ENCODE data around the gene ITGA8. TPM values are rescaled to one million over a fixed set of nuclear protein-coding genes. Genes with fewer than 3 reads are reported as not detected.

The ITGA8 gene
- total and polyA plus RNA-seq, 8 donors: 1.7 to 55.8 (median 22.0) TPM

- no peak overlapping the region for H3K4me3 ChIP-seq
- TF ChIP-seq CTCF (IDR thresholded peaks at IDR 0.05) (no peak), POLR2AphosphoS5 (IDR thresholded peaks at IDR 0.05) (no peak), POLR2A (IDR thresholded peaks at IDR 0.05) (no peak), EP300 (IDR thresholded peaks at IDR 0.05) (no peak)
- peaks cover 4 to 28% (median 18%) of the 10 kb centered on the region in 4 donors for H3K4me1 ChIP-seq
- H3K27ac ChIP-seq: no peak overlapping the region
- DNase-seq: no peak
- intact Hi-C loops (cut with DNase I; ENCODE audit: low total_unique reads): loop anchor here (10.0 kb wide), 1 partner anchor 289 kb away; no protein-coding TSS in a partner anchor
- no peaks in the 10 kb centered on the region for H3K36me3 ChIP-seq
- 64 to 81% (median 76%) methylated on average over 4 of the region's 4 CpGs for WGBS, 5 donors
- H3K27me3 ChIP-seq: peaks cover 4 to 33% (median 13%) of the 10 kb centered on the region in 3 donors
- H3K9me3 ChIP-seq: no peaks in the 10 kb centered on the region
Measured at GRCh38 chr10:15723803-15724202, 4.1 kb upstream of the ITGA8 start.

- intact Hi-C loops (cut with DNase I; ENCODE audit: low total_unique reads): loop anchor here (10.0 kb wide), 1 partner anchor 286 kb away; no protein-coding TSS in a partner anchor
- Histone ChIP-seq H3K9me3 (no peaks in the 10 kb centered on the region), H3K4me3 (no peak overlapping the region), H3K27me3 (peaks cover 4 to 45% (median 20%) of the 10 kb centered on the region in 3 donors), H3K4me1 (peaks cover 4 to 28% (median 16%) of the 10 kb centered on the region in 4 donors), H3K27ac (no peak overlapping the region), H3K36me3 (no peaks in the 10 kb centered on the region)
- 81 to 91% (median 84%) methylated on average over 13 of the region's 13 CpGs for WGBS, 5 donors
- TF ChIP-seq EP300 (IDR thresholded peaks at IDR 0.05): no peak
- no peak for TF ChIP-seq POLR2AphosphoS5 (IDR thresholded peaks at IDR 0.05)
- TF ChIP-seq CTCF (IDR thresholded peaks at IDR 0.05): no peak
- no peak for TF ChIP-seq POLR2A (IDR thresholded peaks at IDR 0.05)
- no peak for DNase-seq
Measured at GRCh38 chr10:15720635-15721287, 1.0 kb upstream of the ITGA8 start.

- Histone ChIP-seq H3K4me3 (peak overlapping the region; percentile 46 to 69 (median 56)), H3K36me3 (no peaks in the 10 kb centered on the region), H3K27ac (peak overlapping the region; percentile 42 to 82 (median 76)), H3K27me3 (peaks cover 4 to 45% (median 20%) of the 10 kb centered on the region in 3 donors), H3K4me1 (peaks cover 4 to 18% (median 12%) of the 10 kb centered on the region in 4 donors), H3K9me3 (no peaks in the 10 kb centered on the region)
- WGBS, 5 donors: 1 to 2% (median 2%) methylated on average over 30 to 67 of the region's 67 CpGs
- intact Hi-C loops (cut with DNase I; ENCODE audit: low total_unique reads): no loop called here
- TF ChIP-seq POLR2A (IDR thresholded peaks at IDR 0.05) (no peak), EP300 (IDR thresholded peaks at IDR 0.05) (no peak), POLR2AphosphoS5 (IDR thresholded peaks at IDR 0.05) (no peak), CTCF (IDR thresholded peaks at IDR 0.05) (no peak)
- DNase-seq: peak in 1 of 2 donors; percentile 62
Measured at GRCh38 chr10:15719049-15719898, 448 bp downstream of the ITGA8 start.

- H3K27ac ChIP-seq: peak overlapping the region in 3 of 5 donors; percentile 42 to 82 (median 81)
- DNase-seq: peak in 1 of 2 donors; percentile 19
- peak overlapping the region; percentile 46 to 69 (median 56) for H3K4me3 ChIP-seq
- H3K4me1 ChIP-seq: peaks cover 4 to 18% (median 12%) of the 10 kb centered on the region in 4 donors
- peaks cover 4 to 45% (median 20%) of the 10 kb centered on the region in 3 donors for H3K27me3 ChIP-seq
- 9 to 20% (median 13%) methylated on average over 17 of the region's 17 CpGs for WGBS, 5 donors
- TF ChIP-seq POLR2AphosphoS5 (IDR thresholded peaks at IDR 0.05) (no peak), CTCF (IDR thresholded peaks at IDR 0.05) (no peak), EP300 (IDR thresholded peaks at IDR 0.05) (no peak), POLR2A (IDR thresholded peaks at IDR 0.05) (no peak)
- intact Hi-C loops (cut with DNase I; ENCODE audit: low total_unique reads): no loop called here
- H3K36me3 ChIP-seq: no peaks in the 10 kb centered on the region
- no peaks in the 10 kb centered on the region for H3K9me3 ChIP-seq
Measured at GRCh38 chr10:15718694-15719048, 1.1 kb downstream of the ITGA8 start.

All from stomach (tissue), 9 donors.